ENCODE measurements around the gene PCDHGA7.
"Not testable (repeated sequence)": the region's sequence is repeated elsewhere in the genome, so short reads cannot be mapped to it uniquely, and the experiment has no call there.

Gene PCDHGA7

GRCh38 chr5:141373673-141374317 lies 8.7 kb upstream of the PCDHGA7 start, which contains the start of gene PCDHGA6:
Gene PCDHGA6 (plus strand): TSS chr5:141373891. CDS start chr5:141374084, 193 bp downstream.
- TF ChIP-seq CTCF (conservative IDR thresholded peaks at IDR 0.05) (peak; percentile 75), ZFX (IDR thresholded peaks at IDR 0.05) (no peak)
- no peak within 1 kb of the TSS for H3K27ac ChIP-seq

GRCh38 chr5:141374627-141375026 lies 7.9 kb upstream of the PCDHGA7 start:
- no peak for TF ChIP-seq CTCF (conservative IDR thresholded peaks at IDR 0.05)
- no peak for TF ChIP-seq ZFX (IDR thresholded peaks at IDR 0.05)
- H3K27ac ChIP-seq, result no peak overlapping the region

GRCh38 chr5:141375444-141376155 lies 6.9 kb upstream of the PCDHGA7 start:
- peak; percentile 41 for TF ChIP-seq CTCF (conservative IDR thresholded peaks at IDR 0.05)
- H3K27ac ChIP-seq, result not testable (repeated sequence)

GRCh38 chr5:141383345-141383744 lies 803 bp downstream of the PCDHGA7 start:
- no peak overlapping the region for H3K27ac ChIP-seq
- TF ChIP-seq CTCF (conservative IDR thresholded peaks at IDR 0.05) (no peak), ZFX (IDR thresholded peaks at IDR 0.05) (no peak)

GRCh38 chr5:141384471-141385267 lies 2.1 kb downstream of the PCDHGA7 start:
- TF ChIP-seq ZFX (IDR thresholded peaks at IDR 0.05), result no peak
- TF ChIP-seq CTCF (conservative IDR thresholded peaks at IDR 0.05), result no peak

GRCh38 chr5:141387557-141388311 lies 5.2 kb downstream of the PCDHGA7 start, which contains the start of gene PCDHGB4:
Gene PCDHGB4 (plus strand): TSS chr5:141387698. CDS start chr5:141387885, 187 bp downstream.
- TF ChIP-seq CTCF (conservative IDR thresholded peaks at IDR 0.05), result peak; percentile 75
- not testable (repeated sequence) for H3K27ac ChIP-seq

More at GRCh38 chr5:141384471-141385267, 2.1 kb downstream of the PCDHGA7 start:
- no peak overlapping the region for H3K27ac ChIP-seq

All from C4-2B (cell line).